GM18907 (cell line): ENCODE measurements around the gene PHKA1.
"Not testable (repeated sequence)": the region's sequence is repeated elsewhere in the genome, so short reads cannot be mapped to it uniquely, and the experiment has no call there.

ENCODE experiments used
- ATAC-seq: cut with Tn5 transposase; IDR thresholded peaks from one replicate; pipeline ENCODE4 v1.9.1; 2021; ENCODE audit warnings: mild to moderate bottlenecking, moderate library complexity; ENCODE audit not compliant: unreplicated experiment

The PHKA1 gene

GRCh38 chrX:72669508-72669907 is 44.6 kb downstream of the PHKA1 start:
- not testable (repeated sequence) for ATAC-seq

- ATAC-seq: no peak
Measured at GRCh38 chrX:72666451-72666850, 47.7 kb downstream of the PHKA1 start.

- no peak for ATAC-seq
Measured at GRCh38 chrX:72663737-72664136, 50.4 kb downstream of the PHKA1 start.

GRCh38 chrX:72662020-72662747 is 51.9 kb downstream of the PHKA1 start:
- ATAC-seq: no peak

- no peak for ATAC-seq
Measured at GRCh38 chrX:72659723-72660122, 54.4 kb downstream of the PHKA1 start.

GRCh38 chrX:72652082-72652481 is 62.0 kb downstream of the PHKA1 start:
- no peak for ATAC-seq

GRCh38 chrX:72644946-72645345 is 69.2 kb downstream of the PHKA1 start:
- no peak for ATAC-seq

GRCh38 chrX:72641611-72642010 is 72.5 kb downstream of the PHKA1 start:
- no peak for ATAC-seq

GRCh38 chrX:72635930-72636329 is 78.2 kb downstream of the PHKA1 start:
- no peak for ATAC-seq

GRCh38 chrX:72634331-72634730 is 79.8 kb downstream of the PHKA1 start:
- ATAC-seq: no peak

- ATAC-seq: no peak
Measured at GRCh38 chrX:72630185-72630584, 83.9 kb downstream of the PHKA1 start.

GRCh38 chrX:72624194-72624593 is 89.9 kb downstream of the PHKA1 start:
- no peak for ATAC-seq

GRCh38 chrX:72621625-72622485 is 92.3 kb downstream of the PHKA1 start:
- peak; percentile 94 for ATAC-seq

- peak; percentile 19 for ATAC-seq
Measured at GRCh38 chrX:72621163-72621562, 92.9 kb downstream of the PHKA1 start.

- no peak for ATAC-seq
Measured at GRCh38 chrX:72620550-72621145, 93.5 kb downstream of the PHKA1 start.

GRCh38 chrX:72609313-72609712 is 104.8 kb downstream of the PHKA1 start:
- ATAC-seq: no peak

GRCh38 chrX:72604705-72605104 is 109.4 kb downstream of the PHKA1 start:
- ATAC-seq: no peak

- no peak for ATAC-seq
Measured at GRCh38 chrX:72604112-72604511, 110.0 kb downstream of the PHKA1 start.

GRCh38 chrX:72591038-72591437 is 123.1 kb downstream of the PHKA1 start:
- not testable (repeated sequence) for ATAC-seq

- ATAC-seq: no peak
Measured at GRCh38 chrX:72584163-72584562, 129.9 kb downstream of the PHKA1 start.

GRCh38 chrX:72576141-72576894 is 137.8 kb downstream of the PHKA1 start:
- no peak for ATAC-seq
